Measurements from ENCODE around the gene SAG. TPM values are rescaled to one million over a fixed set of nuclear protein-coding genes. Genes with fewer than 3 reads are reported as not detected.

SAG gene
- total and polyA plus RNA-seq, 12 donors: 0.06 to 0.20 TPM; not detected in 10

DNA sequence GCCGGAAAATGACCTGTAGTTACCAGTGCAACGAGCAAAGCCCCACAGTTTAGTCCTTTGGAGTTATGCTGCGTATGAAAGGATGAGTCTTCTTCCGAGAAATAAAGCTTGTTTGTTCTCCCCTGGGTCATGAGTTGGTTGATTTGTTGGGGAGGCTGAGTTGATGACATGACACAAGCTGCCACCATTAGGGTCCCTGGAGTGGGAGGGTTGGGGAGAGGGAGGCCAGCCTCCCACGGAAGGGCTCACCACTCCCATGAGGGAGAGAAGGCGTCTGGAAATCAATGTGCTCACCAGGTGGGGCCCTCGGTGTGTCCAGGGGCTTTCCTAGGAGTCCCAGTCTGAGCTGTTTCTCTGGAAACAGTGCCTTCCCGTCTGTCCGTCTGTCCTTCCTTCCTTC is 39.3 kb downstream of the SAG start:
- H3K9me3 ChIP-seq (replicated peaks in 1 of 3): no peaks in the 10 kb centered on the region
- no peak for DNase-seq
- H3K4me3 ChIP-seq: no peak overlapping the region
- intact Hi-C loops (cut with DNase I): no loop called here
- H3K27me3 ChIP-seq: no peaks in the 10 kb centered on the region
- no peak overlapping the region for H3K27ac ChIP-seq
- peaks cover 0 to 14% of the 10 kb centered on the region in 2 donors for H3K4me1 ChIP-seq (replicated peaks in 1 of 2)
- 79 to 86% (median 83%) methylated on average over 9 of the region's 9 CpGs for WGBS, 4 donors
- H3K36me3 ChIP-seq (replicated peaks in 1 of 2): no peaks in the 10 kb centered on the region
- TF ChIP-seq POLR2A (IDR thresholded peaks at IDR 0.05): no peak
- TF ChIP-seq, protein P1, sequence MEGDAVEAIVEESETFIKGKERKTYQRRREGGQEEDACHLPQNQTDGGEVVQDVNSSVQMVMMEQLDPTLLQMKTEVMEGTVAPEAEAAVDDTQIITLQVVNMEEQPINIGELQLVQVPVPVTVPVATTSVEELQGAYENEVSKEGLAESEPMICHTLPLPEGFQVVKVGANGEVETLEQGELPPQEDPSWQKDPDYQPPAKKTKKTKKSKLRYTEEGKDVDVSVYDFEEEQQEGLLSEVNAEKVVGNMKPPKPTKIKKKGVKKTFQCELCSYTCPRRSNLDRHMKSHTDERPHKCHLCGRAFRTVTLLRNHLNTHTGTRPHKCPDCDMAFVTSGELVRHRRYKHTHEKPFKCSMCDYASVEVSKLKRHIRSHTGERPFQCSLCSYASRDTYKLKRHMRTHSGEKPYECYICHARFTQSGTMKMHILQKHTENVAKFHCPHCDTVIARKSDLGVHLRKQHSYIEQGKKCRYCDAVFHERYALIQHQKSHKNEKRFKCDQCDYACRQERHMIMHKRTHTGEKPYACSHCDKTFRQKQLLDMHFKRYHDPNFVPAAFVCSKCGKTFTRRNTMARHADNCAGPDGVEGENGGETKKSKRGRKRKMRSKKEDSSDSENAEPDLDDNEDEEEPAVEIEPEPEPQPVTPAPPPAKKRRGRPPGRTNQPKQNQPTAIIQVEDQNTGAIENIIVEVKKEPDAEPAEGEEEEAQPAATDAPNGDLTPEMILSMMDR (IDR thresholded peaks at IDR 0.05): no peak

- H3K27me3 ChIP-seq: no peaks in the 10 kb centered on the region
- whole genome bisulfite sequencing, 4 donors: 64 to 83% (median 71%) methylated on average over 8 to 15 of the region's 15 CpGs
- H3K36me3 ChIP-seq (replicated peaks in 1 of 2): no peaks in the 10 kb centered on the region
- TF ChIP-seq, protein P1 (IDR thresholded peaks at IDR 0.05): no peak
- no peak for TF ChIP-seq POLR2A (IDR thresholded peaks at IDR 0.05)
- H3K4me3 ChIP-seq: no peak overlapping the region
- H3K4me1 ChIP-seq (replicated peaks in 1 of 2): peaks cover 6 to 23% of the 10 kb centered on the region in 2 donors
- no peak overlapping the region for H3K27ac ChIP-seq
- H3K9me3 ChIP-seq (replicated peaks in 1 of 3): no peaks in the 10 kb centered on the region
- intact Hi-C loops (cut with DNase I): no loop called here
- peak in 4 of 7 donors; percentile 31 to 66 (median 34) for DNase-seq
Observed at GRCh38 chr2:233349005-233349998, 41.7 kb downstream of the SAG start.

DNA sequence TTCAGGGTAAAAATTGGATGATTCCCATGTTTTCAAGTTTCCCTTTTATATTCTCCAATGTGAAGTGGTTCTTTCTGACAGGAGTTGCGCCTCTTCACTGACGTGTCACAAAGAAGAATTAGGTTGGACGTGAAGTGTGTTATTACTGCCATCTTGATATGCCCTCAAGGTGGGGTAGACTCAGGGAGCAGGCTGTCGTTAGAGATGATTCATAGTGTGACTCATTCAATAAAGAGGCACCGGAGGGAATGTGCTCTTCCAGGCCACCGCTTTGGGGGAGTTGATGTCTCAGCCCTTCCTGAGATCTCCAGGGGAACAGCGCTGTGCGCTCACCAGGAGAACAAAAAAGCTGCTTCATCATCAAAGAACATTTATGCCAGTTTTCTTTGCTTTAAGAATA is 43.1 kb downstream of the SAG start:
- Histone ChIP-seq H3K4me3 (no peak overlapping the region), H3K27ac (no peak overlapping the region), H3K27me3 (no peaks in the 10 kb centered on the region), H3K4me1 (replicated peaks in 1 of 2) (peaks cover 6 to 28% of the 10 kb centered on the region in 2 donors), H3K36me3 (replicated peaks in 1 of 2) (no peaks in the 10 kb centered on the region), H3K9me3 (replicated peaks in 1 of 3) (no peaks in the 10 kb centered on the region)
- DNase-seq: peak in 6 of 7 donors; percentile 42 to 73 (median 49)
- intact Hi-C loops (cut with DNase I): loop anchor here in 1 of 2 donors (5.0 kb wide), 1 partner anchor 92 kb away; no protein-coding TSS in a partner anchor
- TF ChIP-seq POLR2A (IDR thresholded peaks at IDR 0.05): no peak
- TF ChIP-seq, protein P1 (IDR thresholded peaks at IDR 0.05): peak in 1 of 6 experiments; percentile 18
- 16 to 34% (median 27%) methylated on average over 8 of the region's 8 CpGs for WGBS, 4 donors

DNA sequence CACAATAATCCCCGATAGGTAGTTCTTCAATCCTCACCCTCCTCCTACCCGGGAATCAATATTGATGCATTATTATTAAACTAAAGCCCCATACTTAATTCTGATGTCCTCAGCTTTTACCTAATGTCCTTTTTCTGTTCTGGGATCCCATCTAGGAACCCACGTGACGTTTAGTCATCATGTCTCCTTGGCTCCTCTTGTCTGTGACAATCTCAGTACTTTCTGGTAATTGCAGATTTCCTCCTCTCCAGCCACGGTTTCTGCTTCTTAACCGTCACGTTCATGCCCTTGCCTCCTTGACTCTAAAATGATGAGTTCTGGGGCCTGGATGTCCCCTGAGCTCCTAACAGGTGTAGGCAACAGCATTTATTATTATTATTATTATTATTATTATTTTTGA is 43.8 kb downstream of the SAG start:
- WGBS, 4 donors: 57 to 67% (median 64%) methylated on average over 7 of the region's 7 CpGs
- TF ChIP-seq, protein P1 (IDR thresholded peaks at IDR 0.05): no peak
- no peak for TF ChIP-seq POLR2A (IDR thresholded peaks at IDR 0.05)
- H3K27ac ChIP-seq: no peak overlapping the region
- H3K27me3 ChIP-seq: no peaks in the 10 kb centered on the region
- no peaks in the 10 kb centered on the region for H3K36me3 ChIP-seq (replicated peaks in 1 of 2)
- DNase-seq: peak in 3 of 7 donors; percentile 34 to 38 (median 36)
- H3K4me3 ChIP-seq: no peak overlapping the region
- H3K9me3 ChIP-seq (replicated peaks in 1 of 3): no peaks in the 10 kb centered on the region
- intact Hi-C loops (cut with DNase I): loop anchor here in 1 of 2 donors (5.0 kb wide), 1 partner anchor 91 kb away; no protein-coding TSS in a partner anchor
- peaks cover 6 to 36% of the 10 kb centered on the region in 2 donors for H3K4me1 ChIP-seq (replicated peaks in 1 of 2)

All from adrenal gland (tissue), 12 donors.